Mucosa of descending colon (tissue), 3 donors: ENCODE measurements around the gene ACSL6. TPM values are rescaled to one million over a fixed set of nuclear protein-coding genes. Genes with fewer than 3 reads are reported as not detected.
"Not testable (repeated sequence)": the region's sequence is repeated elsewhere in the genome, so short reads cannot be mapped to it uniquely, and the experiment has no call there.

Experiments used
- ATAC-seq: fragments of 200-7000 bp; cut with Tn5 transposase; one replicate; pipeline ENCODE4 v1.9.1; 2020; ENCODE audit warnings: mild to moderate bottlenecking, moderate library complexity
- DNase-seq, 3 donors: peaks; one replicate each; pipeline ENCODE4 v3.0.0-alpha.2; 2020
- H3K36me3 ChIP-seq: fragments of 200-600 bp; one replicate; pipeline ENCODE4 v1.8.0; 2021; ENCODE audit warnings: low read depth, mild to moderate bottlenecking
- H3K4me1 ChIP-seq: fragments of 200-600 bp; one replicate; pipeline ENCODE4 v1.8.0; 2021; ENCODE audit warnings: low read depth, mild to moderate bottlenecking
- H3K4me3 ChIP-seq: fragments of 200-600 bp; one replicate; pipeline ENCODE4 v1.8.0; 2021; ENCODE audit warnings: mild to moderate bottlenecking
- H3K9me3 ChIP-seq: fragments of 200-600 bp; one replicate; pipeline ENCODE4 v1.8.0; 2021; ENCODE audit warnings: mild to moderate bottlenecking
- CTCF ChIP-seq: fragments of 200-600 bp; IDR thresholded peaks from one replicate; pipeline ENCODE4 v1.8.0; 2022; ENCODE audit warnings: antibody characterized with exemption, mild to moderate bottlenecking
- intact Hi-C, 2 donors: fragments of 100-400 bp; cut with DNase I in 1 of 2; cut with micrococcal nuclease in 1 of 2; formaldehyde crosslinking; loops; one replicate each; pipeline versions ENCODE4 v1.11.0 to v1.11.1; 2022; cut with DNase I, micrococcal nuclease
- total RNA-seq, 3 donors: library from RNA; stranded (reverse); fragmentation: NEBNext Ultra II Directional in 2 of 3; extraction: Animal tissue kit (Norgen Biotek cat#: 25700) in 2 of 3; gene quantifications; one replicate each; pipeline versions ENCODE4 v1.2.1 to v1.2.4, GENCODE V29; 2021 to 2023
- donor health status: DM: no; HTN: no; CAD: no; lungs with moderate emphysema.
- donor health status: DM: no; HTN: no; CAD: no.
- donor health status: DM: no; HTN: yes; CAD: no.

The ACSL6 gene
- total RNA-seq, 3 donors from 2014 or later: 0.38 to 3.8 (median 0.77) TPM

- DNase-seq: no peak
- no peak overlapping the region for H3K4me3 ChIP-seq
- TF ChIP-seq CTCF: no peak
- no peak for ATAC-seq
- H3K4me1 ChIP-seq: no peaks in the 10 kb centered on the region
- H3K9me3 ChIP-seq: no peaks in the 10 kb centered on the region
- intact Hi-C loops: no loop called here
- H3K36me3 ChIP-seq: no peaks in the 10 kb centered on the region
Observed at GRCh38 chr5:131914472-131914871, 97.0 kb downstream of the ACSL6 start.

GRCh38 chr5:131913603-131914002 lies 97.9 kb downstream of the ACSL6 start:
- H3K4me3 ChIP-seq: no peak overlapping the region
- H3K9me3 ChIP-seq: no peaks in the 10 kb centered on the region
- DNase-seq (no peak), ATAC-seq (no peak)
- no peaks in the 10 kb centered on the region for H3K36me3 ChIP-seq
- H3K4me1 ChIP-seq: no peaks in the 10 kb centered on the region
- no peak for TF ChIP-seq CTCF
- intact Hi-C loops: no loop called here

GRCh38 chr5:131906668-131907067 lies 104.8 kb downstream of the ACSL6 start:
- no peak for DNase-seq
- Histone ChIP-seq H3K4me3 (no peak overlapping the region), H3K4me1 (no peaks in the 10 kb centered on the region), H3K9me3 (no peaks in the 10 kb centered on the region), H3K36me3 (no peaks in the 10 kb centered on the region)
- no peak for ATAC-seq
- intact Hi-C loops: no loop called here
- TF ChIP-seq CTCF: no peak

GRCh38 chr5:131902266-131902665 lies 109.2 kb downstream of the ACSL6 start:
- H3K36me3 ChIP-seq, H3K4me3 ChIP-seq, H3K4me1 ChIP-seq, H3K9me3 ChIP-seq, DNase-seq, intact Hi-C loops, ATAC-seq: not testable (repeated sequence)

Other genes with a start within 250 kb of the ACSL6 start
- 10 to 100 TPM; 28.3 to 40.3 (median 33.2) TPM for gene FNIP1, start 214.6 kb downstream of the ACSL6 start, total RNA-seq
- gene MEIKIN, start 66.0 kb downstream of the ACSL6 start, total RNA-seq: not detected
- gene IL3, start 49.0 kb upstream of the ACSL6 start, total RNA-seq: not detected
- not detected for gene CSF2, start 62.1 kb upstream of the ACSL6 start, total RNA-seq
- 10 to 100 TPM; 47.0 to 65.0 (median 56.1) TPM for gene P4HA2, start 216.2 kb upstream of the ACSL6 start, total RNA-seq
- 10 to 100 TPM in 1 of 3 donors, 1 to 10 TPM in 2; 5.1 to 59.0 (median 5.6) TPM for gene PDLIM4, start 246.0 kb upstream of the ACSL6 start, total RNA-seq